Hepatocyte (in vitro differentiated cells): Measurements from ENCODE around the gene ANO7.

Experiments used
- CTCF ChIP-seq: fragments of 200-600 bp; sonication (generic); IDR thresholded peaks from 2 replicates; pipeline ENCODE4 v1.5.1; 2016; ENCODE audit warnings: antibody characterized with exemption, mild to moderate bottlenecking; ENCODE audit not compliant: poor library complexity
- EZH2 ChIP-seq: fragments of 200-600 bp; sonication (generic); IDR thresholded peaks from 2 replicates; pipeline ENCODE4 v1.6.1; 2016; ENCODE audit warnings: antibody characterized with exemption, mild to moderate bottlenecking, borderline replicate concordance

DNA sequence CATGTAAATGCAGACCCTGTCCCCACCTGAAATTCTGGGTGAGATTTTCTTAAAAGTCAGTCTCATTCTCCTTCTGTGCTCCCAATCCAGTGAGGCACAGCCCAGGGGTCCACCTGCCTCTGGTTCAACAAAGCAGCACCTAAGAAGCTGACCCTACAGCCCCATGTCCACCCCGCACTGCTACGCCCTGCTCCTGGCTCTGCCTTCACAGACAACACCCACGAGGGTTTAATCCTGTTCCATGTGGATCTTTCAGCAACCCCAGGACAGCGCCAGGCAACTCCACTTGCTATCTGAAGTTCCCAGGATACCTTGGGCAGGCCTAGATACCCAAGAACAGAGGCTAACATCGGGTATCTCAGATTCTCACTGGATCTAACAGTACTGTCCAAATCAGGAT is 82.1 kb downstream of the ANO7 start:
- TF ChIP-seq CTCF (no peak), EZH2 (no peak)
